HepG2 (cell line): Measurements from ENCODE around the gene CGNL1. TPM values are rescaled to one million over a fixed set of nuclear protein-coding genes. Genes with fewer than 3 reads are reported as not detected.
A peak's percentile ranks its signal among the peaks of the same experiment; 100 is the strongest.

Source experiments
- BHLHE40 ChIP-seq: IDR thresholded peaks from 2 replicates; pipeline ENCODE4 v1.6.1; 2011; ENCODE audit warnings: low read length, improper control_type of control experiment
- CBX1 ChIP-seq: IDR thresholded peaks from one replicate; pipeline ENCODE4 v1.6.1; 2016; ENCODE audit warnings: antibody characterized with exemption, low read depth
- E2F2 ChIP-seq: sonication (generic); formaldehyde crosslinking; IDR thresholded peaks from 2 replicates; pipeline ENCODE4 v1.4.0; 2020; ENCODE audit warnings: missing genetic modification reagents, borderline replicate concordance
- HIC2 ChIP-seq: sonication (generic); formaldehyde crosslinking; IDR thresholded peaks from 2 replicates; pipeline ENCODE4 v1.9.0; 2022; ENCODE audit warnings: low read depth, missing genetic modification reagents
- HIVEP1 ChIP-seq: sonication (generic); formaldehyde crosslinking; IDR thresholded peaks from 2 replicates; pipeline ENCODE4 v1.4.0; 2020; ENCODE audit warnings: mild to moderate bottlenecking, missing genetic modification reagents
- JUNB ChIP-seq: sonication (generic); formaldehyde crosslinking; IDR thresholded peaks from 2 replicates; pipeline ENCODE4 v1.8.0; 2022; ENCODE audit warnings: missing genetic modification reagents, mild to moderate bottlenecking, borderline replicate concordance
- MED1 ChIP-seq: sonication (generic); formaldehyde crosslinking; IDR thresholded peaks from 2 replicates; pipeline ENCODE4 v1.4.0; 2020; ENCODE audit warnings: missing genetic modification reagents
- NFAT5 ChIP-seq: sonication (generic); formaldehyde crosslinking; IDR thresholded peaks from 2 replicates; pipeline ENCODE4 v1.4.0; 2020; ENCODE audit warnings: missing genetic modification reagents
- PRDM15 ChIP-seq: sonication (generic); formaldehyde crosslinking; IDR thresholded peaks from 2 replicates; pipeline ENCODE4 v1.4.0; 2020; ENCODE audit warnings: missing genetic modification reagents
- SIN3B ChIP-seq: fragments of 150-350 bp; IDR thresholded peaks from 2 replicates; pipeline ENCODE4 v1.6.1; 2014; ENCODE audit warnings: low read length
- SP140L ChIP-seq: sonication (generic); formaldehyde crosslinking; IDR thresholded peaks from 2 replicates; pipeline ENCODE4 v1.4.0; 2020; ENCODE audit warnings: missing genetic modification reagents, borderline replicate concordance
- TRIM24 ChIP-seq: sonication (generic); formaldehyde crosslinking; IDR thresholded peaks from 2 replicates; pipeline ENCODE4 v1.8.0; 2022; ENCODE audit warnings: mild to moderate bottlenecking, missing genetic modification reagents
- ZBTB2 ChIP-seq: sonication (generic); formaldehyde crosslinking; IDR thresholded peaks from 2 replicates; pipeline ENCODE4 v1.8.0; 2022; ENCODE audit warnings: low read depth, missing genetic modification reagents
- ZKSCAN8 ChIP-seq: IDR thresholded peaks from 2 replicates; pipeline ENCODE4 v1.6.1; 2016; ENCODE audit warnings: borderline replicate concordance, missing genetic modification reagents, missing compliant biosample characterization
- ZNF644 ChIP-seq: IDR thresholded peaks from 2 replicates; pipeline ENCODE4 v1.6.1; 2016; ENCODE audit warnings: low read depth
- polyA plus RNA-seq, 8 experiments: library from polyadenylated mRNA; depleted of rRNA in 3 of 8; stranded (reverse) in 7 of 8; unstranded in 1 of 8; fragments of >200 nt; fragmentation: Illumina TruSeq in 4 of 8; extraction: Trizol in 4 of 8; gene quantifications; 2 replicates each; pipeline versions ENCODE4 v1.2.1 to v1.2.3, GENCODE V29; 2011 to 2016; ENCODE audit warnings: low read depth in 4 of 8, missing spikeins in 1 of 8, mixed read lengths in 1 of 8; ENCODE audit not compliant: insufficient read depth in 1 of 8
- total RNA-seq, 5 experiments: library from RNA; depleted of rRNA; stranded (reverse); fragments of >200 nt; fragmentation: Illumina TruSeq; extraction: Trizol; gene quantifications; 2 replicates each; pipeline ENCODE4 v1.2.3, GENCODE V29; 2016; ENCODE audit warnings: low read depth in 1 of 5

CGNL1 gene
- total and polyA plus RNA-seq, 2 of the 13 experiments (the other 11 are each of a cell fraction or from before 2014, with no cell fraction given), result 5.6 to 15.6 TPM

GRCh38 chr15:57477736-57478522, 101.6 kb downstream of the CGNL1 start (continued):
- TF ChIP-seq HIC2 (peak; percentile 88; the same call in 1 of the 2 replicates), TRIM24 (CRISPR knock-in tag) (no peak), CBX1 (no peak), E2F2 (CRISPR knock-in tag) (no peak), MED1 (CRISPR knock-in tag) (peak; percentile 94), PRDM15 (CRISPR knock-in tag) (peak; percentile 76; the same call in 1 of the 2 replicates), SP140L (no peak), JUNB (peak; percentile 89), HIVEP1 (peak; percentile 87), NFAT5 (peak; percentile 86), ZKSCAN8 (CRISPR knock-in tag) (peak; percentile 80; the same call in 1 of the 2 replicates), ZNF644 (CRISPR knock-in tag) (peak; percentile 62), SIN3B (no peak), ZBTB2 (CRISPR knock-in tag) (peak; percentile 85), BHLHE40 (peak; percentile 52; the same call in 1 of the 2 replicates)
